K562 (cell line): Measurements from ENCODE around the gene SLC35E3. TPM values are rescaled to one million over a fixed set of nuclear protein-coding genes. Genes with fewer than 3 reads are reported as not detected.

Experiments used
- BRF1 ChIP-seq: IDR thresholded peaks from 3 replicates; pipeline ENCODE4 v1.6.1; 2011; ENCODE audit warnings: borderline replicate concordance, mild to moderate bottlenecking; ENCODE audit not compliant: insufficient read length; ENCODE audit errors: extremely low read depth
- ELF4 ChIP-seq: fragments of 450-650 bp; formaldehyde crosslinking; IDR thresholded peaks from 2 replicates; pipeline ENCODE4 v1.4.0; 2022; ENCODE audit warnings: missing genetic modification characterization
- FOXA3 ChIP-seq, 2 experiments: fragments of 450-650 bp in 1 of 2; sonication (generic) in 1 of 2; formaldehyde crosslinking; IDR thresholded peaks in 1 of 2; conservative IDR thresholded peaks in 1 of 2; 2 replicates each; pipeline versions ENCODE4 v1.4.0 to v1.8.0; 2020 to 2022; ENCODE audit warnings: mild to moderate bottlenecking in 2 of 2, missing genetic modification reagents in 1 of 2
- HMGN3 ChIP-seq: IDR thresholded peaks from 2 replicates; pipeline ENCODE4 v1.6.1; 2011; ENCODE audit warnings: borderline replicate concordance, low read depth, mild to moderate bottlenecking, mixed read lengths, low read length; ENCODE audit not compliant: insufficient read length; ENCODE audit errors: extremely low read depth
- NR2C2 ChIP-seq, 2 experiments: fragments of 200-800 bp in 1 of 2; sonication (Bioruptor generic) in 1 of 2; sonication (generic) in 1 of 2; formaldehyde crosslinking in 1 of 2; IDR thresholded peaks; 2 replicates each; pipeline versions ENCODE4 v1.6.1 to v1.8.0; 2016 to 2022; ENCODE audit warnings: mild to moderate bottlenecking in 1 of 2, missing compliant biosample characterization in 1 of 2, missing genetic modification characterization in 1 of 2, missing genetic modification reagents in 1 of 2
- PTBP1 ChIP-seq: fragments of 200-400 bp; formaldehyde crosslinking; IDR thresholded peaks from 2 replicates; pipeline ENCODE4 v1.6.1; 2017; ENCODE audit warnings: low read depth, low read length
- SREBF1 ChIP-seq: fragments of 150-350 bp; IDR thresholded peaks from 2 replicates; pipeline ENCODE4 v1.6.1; 2014; ENCODE audit warnings: antibody characterized with exemption, low read depth, low read length, borderline replicate concordance
- TGIF2 ChIP-seq: sonication (generic); formaldehyde crosslinking; IDR thresholded peaks from 2 replicates; pipeline ENCODE4 v1.8.1; 2022; ENCODE audit warnings: mild to moderate bottlenecking, missing genetic modification reagents, moderate library complexity
- USF2 ChIP-seq: sonication (generic); formaldehyde crosslinking; IDR thresholded peaks from 2 replicates; pipeline ENCODE4 v1.5.0; 2020; ENCODE audit warnings: missing genetic modification reagents
- ZBTB17 ChIP-seq: fragments of 450-650 bp; formaldehyde crosslinking; IDR thresholded peaks from 2 replicates; pipeline ENCODE4 v1.4.0; 2020; ENCODE audit warnings: mild to moderate bottlenecking
- ZBTB7A ChIP-seq: IDR thresholded peaks from 2 replicates; pipeline ENCODE4 v1.6.1; 2011; ENCODE audit warnings: low read depth, mild to moderate bottlenecking, low read length, moderate library complexity, borderline replicate concordance; ENCODE audit not compliant: control insufficient read depth
- polyA plus RNA-seq, 8 experiments: library from polyadenylated mRNA; depleted of rRNA in 4 of 8; stranded (reverse) in 5 of 8; unstranded in 3 of 8; fragments of >200 nt; fragmentation: Nextera tagmentation in 2 of 8; fragmentation: Illumina TruSeq in 1 of 8; extraction: Ambion mirVana in 2 of 8; extraction: Trizol in 1 of 8; gene quantifications; 2 replicates each; pipeline versions ENCODE4 v1.2.1 to v1.2.3, GENCODE V29; 2011 to 2014; ENCODE audit warnings: inconsistent platforms in 1 of 8, missing spikeins in 1 of 8
- total RNA-seq, 7 experiments: library from RNA; depleted of rRNA in 6 of 7; stranded (reverse); fragments of >200 nt in 6 of 7; fragmentation: Illumina TruSeq in 2 of 7; extraction: Trizol in 2 of 7; gene quantifications; 2 replicates each; pipeline versions ENCODE4 v1.2.1 to v1.2.3, GENCODE V29; 2011 to 2021; ENCODE audit warnings: low replicate concordance in 1 of 7
- TF ChIP-seq, protein P1 (sequence below): fragments of 200-800 bp; sonication (Bioruptor generic); IDR thresholded peaks from 2 replicates; pipeline ENCODE4 v1.6.1; 2016; ENCODE audit warnings: missing genetic modification characterization, missing compliant biosample characterization
- TF ChIP-seq, protein P2 (sequence below): fragments of 250-450 bp; sonication (Bioruptor Pico); IDR thresholded peaks from 2 replicates; pipeline ENCODE4 v1.8.0; 2022; ENCODE audit warnings: inconsistent platforms, mild to moderate bottlenecking, moderate library complexity, borderline replicate concordance
- TF ChIP-seq, protein P3 (sequence below): fragments of 250-450 bp; sonication (Bioruptor Pico); IDR thresholded peaks from 2 replicates; pipeline ENCODE4 v1.8.0; 2021; ENCODE audit warnings: borderline replicate concordance, mild to moderate bottlenecking, moderate library complexity; ENCODE audit not compliant: poor library complexity, severe bottlenecking
- TF ChIP-seq, protein P4 (sequence below): fragments of 450-650 bp; IDR thresholded peaks from 2 replicates; pipeline ENCODE4 v1.7.0; 2016; ENCODE audit warnings: borderline replicate concordance

The SLC35E3 gene
- total and polyA plus RNA-seq, 9 of the 15 experiments (the other 6 are each of a cell fraction or from before 2014, with no cell fraction given): 1.2 to 5.9 (median 3.8) TPM

- TF ChIP-seq, protein P1, sequence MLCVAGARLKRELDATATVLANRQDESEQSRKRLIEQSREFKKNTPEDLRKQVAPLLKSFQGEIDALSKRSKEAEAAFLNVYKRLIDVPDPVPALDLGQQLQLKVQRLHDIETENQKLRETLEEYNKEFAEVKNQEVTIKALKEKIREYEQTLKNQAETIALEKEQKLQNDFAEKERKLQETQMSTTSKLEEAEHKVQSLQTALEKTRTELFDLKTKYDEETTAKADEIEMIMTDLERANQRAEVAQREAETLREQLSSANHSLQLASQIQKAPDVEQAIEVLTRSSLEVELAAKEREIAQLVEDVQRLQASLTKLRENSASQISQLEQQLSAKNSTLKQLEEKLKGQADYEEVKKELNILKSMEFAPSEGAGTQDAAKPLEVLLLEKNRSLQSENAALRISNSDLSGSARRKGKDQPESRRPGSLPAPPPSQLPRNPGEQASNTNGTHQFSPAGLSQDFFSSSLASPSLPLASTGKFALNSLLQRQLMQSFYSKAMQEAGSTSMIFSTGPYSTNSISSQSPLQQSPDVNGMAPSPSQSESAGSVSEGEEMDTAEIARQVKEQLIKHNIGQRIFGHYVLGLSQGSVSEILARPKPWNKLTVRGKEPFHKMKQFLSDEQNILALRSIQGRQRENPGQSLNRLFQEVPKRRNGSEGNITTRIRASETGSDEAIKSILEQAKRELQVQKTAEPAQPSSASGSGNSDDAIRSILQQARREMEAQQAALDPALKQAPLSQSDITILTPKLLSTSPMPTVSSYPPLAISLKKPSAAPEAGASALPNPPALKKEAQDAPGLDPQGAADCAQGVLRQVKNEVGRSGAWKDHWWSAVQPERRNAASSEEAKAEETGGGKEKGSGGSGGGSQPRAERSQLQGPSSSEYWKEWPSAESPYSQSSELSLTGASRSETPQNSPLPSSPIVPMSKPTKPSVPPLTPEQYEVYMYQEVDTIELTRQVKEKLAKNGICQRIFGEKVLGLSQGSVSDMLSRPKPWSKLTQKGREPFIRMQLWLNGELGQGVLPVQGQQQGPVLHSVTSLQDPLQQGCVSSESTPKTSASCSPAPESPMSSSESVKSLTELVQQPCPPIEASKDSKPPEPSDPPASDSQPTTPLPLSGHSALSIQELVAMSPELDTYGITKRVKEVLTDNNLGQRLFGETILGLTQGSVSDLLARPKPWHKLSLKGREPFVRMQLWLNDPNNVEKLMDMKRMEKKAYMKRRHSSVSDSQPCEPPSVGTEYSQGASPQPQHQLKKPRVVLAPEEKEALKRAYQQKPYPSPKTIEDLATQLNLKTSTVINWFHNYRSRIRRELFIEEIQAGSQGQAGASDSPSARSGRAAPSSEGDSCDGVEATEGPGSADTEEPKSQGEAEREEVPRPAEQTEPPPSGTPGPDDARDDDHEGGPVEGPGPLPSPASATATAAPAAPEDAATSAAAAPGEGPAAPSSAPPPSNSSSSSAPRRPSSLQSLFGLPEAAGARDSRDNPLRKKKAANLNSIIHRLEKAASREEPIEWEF (CRISPR knock-in tag): no peak
- TF ChIP-seq USF2 (CRISPR knock-in tag): no peak
- TF ChIP-seq ZBTB7A: peak; percentile 92
- TF ChIP-seq, protein P2, sequence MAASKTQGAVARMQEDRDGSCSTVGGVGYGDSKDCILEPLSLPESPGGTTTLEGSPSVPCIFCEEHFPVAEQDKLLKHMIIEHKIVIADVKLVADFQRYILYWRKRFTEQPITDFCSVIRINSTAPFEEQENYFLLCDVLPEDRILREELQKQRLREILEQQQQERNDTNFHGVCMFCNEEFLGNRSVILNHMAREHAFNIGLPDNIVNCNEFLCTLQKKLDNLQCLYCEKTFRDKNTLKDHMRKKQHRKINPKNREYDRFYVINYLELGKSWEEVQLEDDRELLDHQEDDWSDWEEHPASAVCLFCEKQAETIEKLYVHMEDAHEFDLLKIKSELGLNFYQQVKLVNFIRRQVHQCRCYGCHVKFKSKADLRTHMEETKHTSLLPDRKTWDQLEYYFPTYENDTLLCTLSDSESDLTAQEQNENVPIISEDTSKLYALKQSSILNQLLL (CRISPR knock-in tag): no peak
- TF ChIP-seq NR2C2 (CRISPR knock-in tag; IDR thresholded peaks at IDR 0.05): no peak
- peak; percentile 91 for TF ChIP-seq NR2C2 (tag; IDR thresholded peaks at IDR 0.05)
- TF ChIP-seq, protein P3, sequence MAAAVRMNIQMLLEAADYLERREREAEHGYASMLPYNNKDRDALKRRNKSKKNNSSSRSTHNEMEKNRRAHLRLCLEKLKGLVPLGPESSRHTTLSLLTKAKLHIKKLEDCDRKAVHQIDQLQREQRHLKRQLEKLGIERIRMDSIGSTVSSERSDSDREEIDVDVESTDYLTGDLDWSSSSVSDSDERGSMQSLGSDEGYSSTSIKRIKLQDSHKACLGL: no peak
- TF ChIP-seq, protein P4, sequence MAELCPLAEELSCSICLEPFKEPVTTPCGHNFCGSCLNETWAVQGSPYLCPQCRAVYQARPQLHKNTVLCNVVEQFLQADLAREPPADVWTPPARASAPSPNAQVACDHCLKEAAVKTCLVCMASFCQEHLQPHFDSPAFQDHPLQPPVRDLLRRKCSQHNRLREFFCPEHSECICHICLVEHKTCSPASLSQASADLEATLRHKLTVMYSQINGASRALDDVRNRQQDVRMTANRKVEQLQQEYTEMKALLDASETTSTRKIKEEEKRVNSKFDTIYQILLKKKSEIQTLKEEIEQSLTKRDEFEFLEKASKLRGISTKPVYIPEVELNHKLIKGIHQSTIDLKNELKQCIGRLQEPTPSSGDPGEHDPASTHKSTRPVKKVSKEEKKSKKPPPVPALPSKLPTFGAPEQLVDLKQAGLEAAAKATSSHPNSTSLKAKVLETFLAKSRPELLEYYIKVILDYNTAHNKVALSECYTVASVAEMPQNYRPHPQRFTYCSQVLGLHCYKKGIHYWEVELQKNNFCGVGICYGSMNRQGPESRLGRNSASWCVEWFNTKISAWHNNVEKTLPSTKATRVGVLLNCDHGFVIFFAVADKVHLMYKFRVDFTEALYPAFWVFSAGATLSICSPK: no peak
- TF ChIP-seq ELF4 (CRISPR knock-in tag): no peak
- no peak for TF ChIP-seq HMGN3
- no peak for TF ChIP-seq FOXA3 (CRISPR knock-in tag; conservative IDR thresholded peaks at IDR 0.05 in 1 of 2, IDR thresholded peaks at IDR 0.05 in 1 of 2)
- TF ChIP-seq PTBP1: no peak
- no peak for TF ChIP-seq SREBF1
- no peak for TF ChIP-seq BRF1
- TF ChIP-seq ZBTB17: 0 out of 2 replicates have a peak, but pooled peaks have one; percentile 18
- no peak for TF ChIP-seq TGIF2 (CRISPR knock-in tag)
Measured at GRCh38 chr12:68808388-68809189, 62.6 kb downstream of the SLC35E3 start (continued).
